HepG2 (cell line): ENCODE measurements around the gene SELENOW. TPM values are rescaled to one million over a fixed set of nuclear protein-coding genes. Genes with fewer than 3 reads are reported as not detected.
A peak's percentile ranks its signal among the peaks of the same experiment; 100 is the strongest.

Experiments used
- ATAC-seq: fragments of 200-7000 bp; cut with Tn5 transposase; 3 replicates; pipeline ENCODE4 v1.9.1; 2020; ENCODE audit warnings: mild to moderate bottlenecking, moderate library complexity
- BruUV-seq: library from RNA; stranded (reverse); fragments of 400-500 nt; replicated peaks from 2 replicates; lab custom pipeline; 2021; lab: Mats Ljungman, UMichigan
- CTCF ChIA-PET: fragments of 300-600 bp; formaldehyde crosslinking; extraction: SDS; loops from one replicate; lab custom pipeline; 2021; ENCODE audit warnings: low total read pairs, inconsistent platforms, low intra/inter-chr PET ratio; lab: Yijun Ruan, JAX
- POLR2A ChIA-PET: fragments of 350-600 bp; sonication (Branson Sonifier 250); formaldehyde crosslinking; loops from one replicate; lab custom pipeline; 2020; ENCODE audit warnings: antibody characterized with exemption, inconsistent platforms; lab: Yijun Ruan, JAX
- DNase-seq: peaks from one replicate; pipeline ENCODE4 v3.0.0-alpha.2; 2015; ENCODE audit warnings: low spot score
- FAIRE-seq: peaks from 3 replicates; lab custom pipeline; 2011; peaks lifted over from hg19 to GRCh38; lab: Jason Lieb, UNC
- H2AFZ ChIP-seq: one replicate; pipeline ENCODE4 v1.6.1; 2011; ENCODE audit warnings: low read length, inconsistent platforms
- H3K27ac ChIP-seq: fragments of 300-600 bp; 3 replicates; pipeline ENCODE4 v1.8.0; 2011; ENCODE audit warnings: mixed run types, mild to moderate bottlenecking, mixed read lengths, low read length, inconsistent platforms; ENCODE audit not compliant: insufficient read depth; ENCODE audit errors: extremely low read length
- H3K27me3 ChIP-seq, 2 experiments: fragments of 200-600 bp in 1 of 2; 2 replicates in 1 of 2; 3 replicates in 1 of 2; pipeline versions ENCODE4 v1.6.0 to v1.8.0; 2011; ENCODE audit warnings: low read length in 2 of 2, mild to moderate bottlenecking in 2 of 2, moderate library complexity in 2 of 2, inconsistent platforms in 1 of 2; ENCODE audit not compliant: insufficient read depth in 2 of 2, control insufficient read depth in 1 of 2
- H3K36me3 ChIP-seq, 2 experiments: fragments of 200-600 bp in 1 of 2; replicated peaks in 1 of 2; 2 replicates in 1 of 2; 3 replicates in 1 of 2; pipeline versions ENCODE4 v1.5.1 to v1.8.0; 2011; ENCODE audit warnings: low read length in 2 of 2, inconsistent platforms in 1 of 2; ENCODE audit not compliant: insufficient read depth in 2 of 2, control insufficient read depth in 1 of 2
- H3K4me1 ChIP-seq: 2 replicates; pipeline ENCODE4 v1.5.1; 2012; ENCODE audit warnings: low read length, inconsistent platforms; ENCODE audit not compliant: insufficient read depth
- H3K4me2 ChIP-seq: 2 replicates; pipeline ENCODE4 v1.6.0; 2011; ENCODE audit warnings: low read depth, low read length, inconsistent platforms
- H3K4me3 ChIP-seq, 3 experiments: fragments of 200-600 bp in 1 of 3; sonication (generic), shearing (Covaris generic) in 1 of 3; replicated peaks in 1 of 3; 2 replicates each; pipeline ENCODE4 v1.5.1; 2011 to 2016; ENCODE audit warnings: low read length in 3 of 3, inconsistent platforms in 2 of 3, low read depth in 2 of 3, mild to moderate bottlenecking in 2 of 3, control low read depth in 1 of 3, mixed read lengths in 1 of 3; ENCODE audit not compliant: insufficient read depth in 1 of 3
- H3K79me2 ChIP-seq: one replicate; pipeline ENCODE4 v1.6.1; 2011; ENCODE audit warnings: low read length, inconsistent platforms; ENCODE audit not compliant: insufficient read depth
- H3K9ac ChIP-seq: 2 replicates; pipeline ENCODE4 v1.6.0; 2011; ENCODE audit warnings: mild to moderate bottlenecking, low read depth, low read length, inconsistent platforms; ENCODE audit not compliant: insufficient read depth
- H3K9me3 ChIP-seq: 2 replicates; pipeline ENCODE4 v1.5.1; 2012; ENCODE audit warnings: mild to moderate bottlenecking, low read length
- H4K20me1 ChIP-seq: 2 replicates; pipeline ENCODE4 v1.6.0; 2011; ENCODE audit warnings: inconsistent platforms, mild to moderate bottlenecking, low read length, moderate library complexity; ENCODE audit not compliant: insufficient read depth
- CEBPG ChIP-seq: IDR thresholded peaks from 2 replicates; pipeline ENCODE4 v1.6.1; 2016
- HOXA5 ChIP-seq: sonication (generic); formaldehyde crosslinking; IDR thresholded peaks from 2 replicates; pipeline ENCODE4 v1.4.0; 2020; ENCODE audit warnings: missing genetic modification reagents
- PITX1 ChIP-seq: sonication (generic); formaldehyde crosslinking; IDR thresholded peaks from 2 replicates; pipeline ENCODE4 v1.5.1; 2020; ENCODE audit warnings: mild to moderate bottlenecking, missing genetic modification reagents
- SPEN ChIP-seq: sonication (generic); formaldehyde crosslinking; IDR thresholded peaks from 2 replicates; pipeline ENCODE4 v1.5.1; 2020; ENCODE audit warnings: low read depth, mild to moderate bottlenecking, missing genetic modification reagents
- ZNF143 ChIP-seq: sonication (generic); formaldehyde crosslinking; IDR thresholded peaks from 2 replicates; pipeline ENCODE4 v1.4.0; 2020; ENCODE audit warnings: missing genetic modification reagents
- ZNF296 ChIP-seq: sonication (generic); formaldehyde crosslinking; conservative IDR thresholded peaks from 2 replicates; pipeline ENCODE4 v1.5.0; 2020; ENCODE audit warnings: mild to moderate bottlenecking, missing genetic modification reagents
- ZNF546 ChIP-seq: sonication (generic); formaldehyde crosslinking; conservative IDR thresholded peaks from 2 replicates; pipeline ENCODE4 v1.8.1; 2023; ENCODE audit warnings: mild to moderate bottlenecking, missing genetic modification reagents
- ZNF672 ChIP-seq: sonication (generic); formaldehyde crosslinking; IDR thresholded peaks from 2 replicates; pipeline ENCODE4 v1.8.1; 2022; ENCODE audit warnings: missing genetic modification reagents
- ZNF710 ChIP-seq: sonication (generic); formaldehyde crosslinking; IDR thresholded peaks from 2 replicates; pipeline ENCODE4 v1.5.0; 2020; ENCODE audit warnings: mild to moderate bottlenecking, missing genetic modification reagents, borderline replicate concordance
- ZNF770 ChIP-seq: sonication (generic); formaldehyde crosslinking; IDR thresholded peaks from 2 replicates; pipeline ENCODE4 v1.5.0; 2020; ENCODE audit warnings: mild to moderate bottlenecking, missing genetic modification reagents
- ZNF883 ChIP-seq: sonication (generic); formaldehyde crosslinking; IDR thresholded peaks from 2 replicates; pipeline ENCODE4 v1.5.1; 2020; ENCODE audit warnings: mild to moderate bottlenecking, missing genetic modification reagents; ENCODE audit errors: not compliant biosample characterization
- WGBS: methylation state at CpG from one replicate; pipeline ENCODE4 v1.1.6; 2017; ENCODE audit warnings: low lambda C conversion rate; 5-methylcytosine and 5-hydroxymethylcytosine counted together
- in situ Hi-C: cut with HindIII; loops from 2 replicates; pipeline ENCODE4 v1.10.0; 2017; ENCODE audit warnings: low pct_unique_long_range_greater_than_20kb; ENCODE audit not compliant: extremely low pct_ligation_motif_present
- intact Hi-C: fragments of 100-400 bp; cut with micrococcal nuclease; formaldehyde crosslinking; loops from one replicate; pipeline ENCODE4 v1.10.0; 2022; ENCODE audit not compliant: unreplicated experiment
- polyA plus RNA-seq, 8 experiments: library from polyadenylated mRNA; depleted of rRNA in 3 of 8; stranded (reverse) in 7 of 8; unstranded in 1 of 8; fragments of >200 nt; fragmentation: Illumina TruSeq in 4 of 8; extraction: Trizol in 4 of 8; gene quantifications; 2 replicates each; pipeline versions ENCODE4 v1.2.1 to v1.2.3, GENCODE V29; 2011 to 2016; ENCODE audit warnings: low read depth in 4 of 8, missing spikeins in 1 of 8, mixed read lengths in 1 of 8; ENCODE audit not compliant: insufficient read depth in 1 of 8
- total RNA-seq, 5 experiments: library from RNA; depleted of rRNA; stranded (reverse); fragments of >200 nt; fragmentation: Illumina TruSeq; extraction: Trizol; gene quantifications; 2 replicates each; pipeline ENCODE4 v1.2.3, GENCODE V29; 2016; ENCODE audit warnings: low read depth in 1 of 5
- TF ChIP-seq, protein P1 (sequence below): sonication (generic); formaldehyde crosslinking; IDR thresholded peaks from 2 replicates; pipeline ENCODE4 v1.4.0; 2020; ENCODE audit warnings: mild to moderate bottlenecking, missing genetic modification reagents, borderline replicate concordance
- TF ChIP-seq, protein P2 (sequence below): IDR thresholded peaks from 2 replicates; pipeline ENCODE4 v1.6.1; 2016; ENCODE audit warnings: missing compliant biosample characterization, missing genetic modification reagents, borderline replicate concordance

The SELENOW gene
- total and polyA plus RNA-seq, 2 of the 13 experiments (the other 11 are each of a cell fraction or from before 2014, with no cell fraction given), result 50.3 to 64.7 TPM

DNA sequence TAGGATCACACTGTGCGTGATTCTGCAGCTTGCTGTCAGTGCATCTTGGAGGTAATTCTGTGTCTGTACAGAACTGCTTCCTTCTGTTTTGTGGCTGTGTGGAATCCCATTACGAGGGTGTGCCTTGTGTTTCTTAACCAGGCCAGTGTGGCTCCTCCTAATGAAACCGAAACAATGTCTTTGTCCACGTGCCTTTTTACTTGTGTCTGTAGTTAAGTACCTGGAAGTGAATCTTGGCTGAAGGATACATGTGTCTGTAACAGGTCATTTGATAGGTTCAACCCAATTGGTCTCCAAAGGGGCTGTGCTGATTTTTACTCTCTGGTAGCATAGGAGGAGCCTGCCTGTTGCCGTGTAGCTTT is 20.1 kb upstream of the SELENOW start (continued):
- TF ChIP-seq, protein P1, sequence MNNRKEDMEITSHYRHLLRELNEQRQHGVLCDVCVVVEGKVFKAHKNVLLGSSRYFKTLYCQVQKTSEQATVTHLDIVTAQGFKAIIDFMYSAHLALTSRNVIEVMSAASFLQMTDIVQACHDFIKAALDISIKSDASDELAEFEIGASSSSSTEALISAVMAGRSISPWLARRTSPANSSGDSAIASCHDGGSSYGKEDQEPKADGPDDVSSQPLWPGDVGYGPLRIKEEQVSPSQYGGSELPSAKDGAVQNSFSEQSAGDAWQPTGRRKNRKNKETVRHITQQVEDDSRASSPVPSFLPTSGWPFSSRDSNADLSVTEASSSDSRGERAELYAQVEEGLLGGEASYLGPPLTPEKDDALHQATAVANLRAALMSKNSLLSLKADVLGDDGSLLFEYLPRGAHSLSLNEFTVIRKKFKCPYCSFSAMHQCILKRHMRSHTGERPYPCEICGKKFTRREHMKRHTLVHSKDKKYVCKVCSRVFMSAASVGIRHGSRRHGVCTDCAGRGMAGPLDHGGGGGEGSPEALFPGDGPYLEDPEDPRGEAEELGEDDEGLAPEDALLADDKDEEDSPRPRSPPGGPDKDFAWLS, result no peak
- TF ChIP-seq ZNF672 (CRISPR knock-in tag) (no peak), PITX1 (no peak), CEBPG (no peak), SPEN (CRISPR knock-in tag) (no peak), ZNF710 (CRISPR knock-in tag) (no peak), ZNF296 (CRISPR knock-in tag) (no peak), ZNF546 (CRISPR knock-in tag) (no peak), HOXA5 (no peak)
- TF ChIP-seq, protein P2, sequence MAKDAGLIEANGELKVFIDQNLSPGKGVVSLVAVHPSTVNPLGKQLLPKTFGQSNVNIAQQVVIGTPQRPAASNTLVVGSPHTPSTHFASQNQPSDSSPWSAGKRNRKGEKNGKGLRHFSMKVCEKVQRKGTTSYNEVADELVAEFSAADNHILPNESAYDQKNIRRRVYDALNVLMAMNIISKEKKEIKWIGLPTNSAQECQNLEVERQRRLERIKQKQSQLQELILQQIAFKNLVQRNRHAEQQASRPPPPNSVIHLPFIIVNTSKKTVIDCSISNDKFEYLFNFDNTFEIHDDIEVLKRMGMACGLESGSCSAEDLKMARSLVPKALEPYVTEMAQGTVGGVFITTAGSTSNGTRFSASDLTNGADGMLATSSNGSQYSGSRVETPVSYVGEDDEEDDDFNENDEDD (CRISPR knock-in tag), result no peak

GRCh38 chr19:47760632-47760999 is 17.9 kb upstream of the SELENOW start:
- intact Hi-C loops, result no loop called here
- Histone ChIP-seq H2AFZ (no peak overlapping the region), H3K36me3 (peaks cover 7 to 22% of the 10 kb centered on the region in 2 experiments; a peak in 4 of 5 replicates), H3K4me3 (no peak overlapping the region), H3K79me2 (no peaks in the 10 kb centered on the region), H3K4me1 (peaks cover 55% of the 10 kb centered on the region), H3K4me2 (no peak overlapping the region), H3K27me3 (no peaks in the 10 kb centered on the region), H3K9me3 (no peaks in the 10 kb centered on the region), H4K20me1 (0 out of 2 replicates have a peak, but pooled peaks cover 5% of the 10 kb centered on the region), H3K9ac (no peak overlapping the region), H3K27ac (no peak overlapping the region)
- BruUV-seq, result no TSS peak
- TF ChIP-seq ZNF883 (CRISPR knock-in tag) (no peak), ZNF143 (CRISPR knock-in tag) (no peak), ZNF770 (CRISPR knock-in tag) (peak; percentile 88)
- ChIA-PET POLR2A (no interaction called here), CTCF (no interaction called here)
- FAIRE-seq (no peak), ATAC-seq (no peak), DNase-seq (no peak)
- in situ Hi-C loops, result no loop called here
- 77% methylated on average over 5 of the region's 5 CpGs for WGBS
